NCI-H526 (cell line): Measurements from ENCODE around the gene RANBP1.

ENCODE experiments used
- DNase-seq, 2 experiments: peaks; one replicate each; lab custom pipeline; 2025; lab: John Stamatoyannopoulos, UW

Gene RANBP1

DNA sequence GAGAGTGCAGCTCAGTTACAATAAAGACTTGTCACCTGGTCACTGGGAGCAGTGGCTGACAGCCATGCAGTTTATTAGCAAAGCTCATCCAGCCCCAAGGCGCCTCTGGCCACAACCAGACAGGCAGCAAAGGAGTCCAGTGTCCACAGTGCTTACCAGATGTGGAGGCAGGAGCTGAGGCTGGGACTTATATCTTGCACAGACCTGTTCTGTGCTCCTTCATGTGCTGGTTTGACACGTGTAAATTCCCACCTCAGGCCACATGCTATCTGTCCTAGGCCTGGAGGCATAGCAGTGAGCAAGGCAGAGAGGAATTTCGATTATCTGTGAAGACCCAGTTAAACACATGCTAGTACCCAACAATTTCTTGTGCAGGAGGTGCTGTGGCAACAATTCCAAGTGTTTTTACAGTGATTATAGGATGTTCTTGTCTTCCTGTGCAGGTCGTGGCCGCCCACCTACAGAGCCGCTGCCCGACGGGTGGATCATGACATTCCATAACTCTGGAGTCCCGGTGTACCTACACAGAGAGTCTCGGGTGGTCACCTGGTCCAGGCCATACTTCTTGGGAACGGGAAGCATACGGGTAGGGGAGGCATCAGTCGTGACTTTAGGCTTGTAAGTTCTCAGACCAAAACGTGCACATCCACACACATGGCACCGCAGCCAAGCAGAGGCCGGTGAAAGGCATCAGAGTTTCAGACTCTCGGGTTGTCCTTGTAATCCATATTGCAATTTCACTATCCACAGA lies 26.5 kb upstream of the RANBP1 start:
- DNase-seq = no peak

DNA sequence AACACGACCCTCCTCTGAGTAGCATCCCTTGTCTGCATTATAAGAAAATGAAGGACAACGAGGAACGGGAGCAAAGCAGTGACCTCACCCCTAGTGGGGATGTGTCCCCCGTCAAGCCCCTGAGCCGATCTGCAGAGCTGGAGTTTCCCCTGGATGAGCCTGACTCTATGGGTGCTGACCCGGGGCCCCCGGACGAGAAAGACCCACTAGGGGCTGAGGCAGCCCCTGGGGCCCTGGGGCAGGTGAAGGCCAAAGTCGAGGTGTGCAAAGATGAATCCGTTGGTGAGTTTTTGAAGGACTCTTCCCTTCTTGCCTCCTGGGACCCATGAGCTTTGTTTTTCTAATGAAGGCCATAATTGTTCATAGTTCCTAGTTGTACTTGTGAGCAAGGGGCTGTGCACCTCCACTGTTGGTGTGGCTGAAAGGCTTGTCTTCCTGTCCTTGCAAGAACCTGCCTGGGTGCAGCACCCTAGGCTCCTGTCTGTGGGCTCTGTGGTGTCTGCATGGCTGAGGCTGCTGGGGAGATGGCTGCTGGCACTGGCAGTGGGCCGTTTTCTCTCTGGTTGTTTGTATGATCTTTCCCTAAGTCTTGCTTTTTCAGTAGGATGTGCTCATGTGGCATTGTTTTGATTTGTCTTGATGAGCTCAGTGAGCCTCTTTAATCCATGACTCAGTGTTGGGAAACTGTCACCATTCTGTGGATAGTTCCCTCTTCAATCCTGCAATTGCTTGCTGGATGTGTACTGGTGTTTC lies 25.8 kb upstream of the RANBP1 start:
- DNase-seq = no peak

DNA sequence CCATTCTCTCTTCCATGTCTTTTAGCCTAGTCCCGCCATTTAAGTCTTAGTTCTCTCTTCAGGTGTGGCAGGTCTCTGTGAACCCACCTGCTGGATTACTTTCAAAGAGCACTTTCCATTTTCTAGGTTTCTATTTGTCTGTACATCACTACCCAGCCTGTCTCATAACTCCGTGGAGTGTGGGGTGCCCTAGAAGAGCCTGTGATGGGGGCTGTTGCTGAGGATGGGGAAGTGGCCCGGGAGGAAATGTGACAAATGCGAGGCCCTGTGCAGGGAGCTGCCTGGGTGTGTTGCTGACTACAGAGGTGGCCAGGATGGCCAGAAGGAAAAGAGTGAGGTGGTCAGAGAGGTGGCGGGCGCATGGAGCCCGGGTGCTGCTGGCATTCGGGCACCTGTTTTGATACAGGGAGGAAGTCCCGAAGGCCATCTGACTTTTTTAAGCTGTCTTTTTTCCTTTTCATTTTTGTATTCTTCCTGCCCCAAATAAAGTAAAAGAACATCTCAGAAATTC lies 25.1 kb upstream of the RANBP1 start:
- DNase-seq = no peak

DNA sequence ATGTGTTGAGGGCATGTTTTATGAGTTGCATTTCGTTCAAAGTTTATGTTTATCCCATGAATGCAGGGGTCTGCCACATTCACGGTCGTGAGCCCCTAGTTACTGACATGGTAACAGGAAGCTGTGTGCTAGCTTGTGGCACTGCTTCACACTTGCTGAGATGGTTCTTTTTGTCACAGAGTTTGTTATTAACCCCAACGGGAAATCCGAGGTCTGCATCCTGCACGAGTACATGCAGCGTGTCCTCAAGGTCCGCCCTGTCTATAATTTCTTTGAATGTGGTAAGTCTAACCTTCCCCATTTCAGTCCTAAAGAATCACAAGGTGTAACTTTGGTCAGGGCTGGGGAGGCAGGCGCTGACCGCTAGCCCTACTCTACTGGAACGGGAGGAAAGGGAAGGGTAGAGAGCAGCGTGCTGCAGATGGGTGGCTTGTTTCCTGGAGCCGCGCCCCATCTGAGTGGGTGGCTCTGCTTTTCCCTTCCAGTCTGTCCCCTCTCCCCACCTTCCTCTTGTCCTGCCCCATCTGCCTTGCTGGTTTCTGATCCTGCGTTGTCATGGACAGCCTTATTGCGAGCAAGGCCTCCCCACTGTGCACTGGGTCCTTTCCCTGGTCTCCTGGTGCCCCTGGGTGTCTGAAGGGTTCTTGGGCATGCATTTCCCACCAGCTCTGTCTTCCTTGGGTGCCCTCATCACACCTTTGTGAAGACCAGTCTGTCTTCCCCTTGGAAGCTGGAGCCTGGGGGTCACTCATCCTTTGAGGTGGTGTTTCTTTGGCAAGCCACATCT lies 24.0 kb upstream of the RANBP1 start:
- no peak for DNase-seq

DNA sequence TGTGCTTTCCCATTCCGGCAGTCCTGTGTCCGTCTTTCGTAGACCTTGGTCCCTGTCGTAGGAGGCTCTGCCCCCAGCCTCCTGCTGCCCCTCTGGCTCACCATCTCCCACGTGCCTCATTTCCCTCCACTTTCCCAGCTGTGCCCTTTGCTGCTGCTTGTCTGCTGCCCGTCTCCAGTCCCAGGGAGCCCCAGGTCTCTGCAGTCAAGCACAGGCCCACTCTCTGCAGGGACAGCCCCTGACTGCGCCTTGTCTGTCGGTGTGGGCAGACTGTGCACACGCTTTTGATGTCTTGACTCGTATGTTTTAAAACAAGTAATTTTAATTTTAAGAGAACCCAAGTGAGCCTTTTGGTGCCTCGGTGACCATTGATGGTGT lies 23.4 kb upstream of the RANBP1 start:
- DNase-seq = no peak

DNA sequence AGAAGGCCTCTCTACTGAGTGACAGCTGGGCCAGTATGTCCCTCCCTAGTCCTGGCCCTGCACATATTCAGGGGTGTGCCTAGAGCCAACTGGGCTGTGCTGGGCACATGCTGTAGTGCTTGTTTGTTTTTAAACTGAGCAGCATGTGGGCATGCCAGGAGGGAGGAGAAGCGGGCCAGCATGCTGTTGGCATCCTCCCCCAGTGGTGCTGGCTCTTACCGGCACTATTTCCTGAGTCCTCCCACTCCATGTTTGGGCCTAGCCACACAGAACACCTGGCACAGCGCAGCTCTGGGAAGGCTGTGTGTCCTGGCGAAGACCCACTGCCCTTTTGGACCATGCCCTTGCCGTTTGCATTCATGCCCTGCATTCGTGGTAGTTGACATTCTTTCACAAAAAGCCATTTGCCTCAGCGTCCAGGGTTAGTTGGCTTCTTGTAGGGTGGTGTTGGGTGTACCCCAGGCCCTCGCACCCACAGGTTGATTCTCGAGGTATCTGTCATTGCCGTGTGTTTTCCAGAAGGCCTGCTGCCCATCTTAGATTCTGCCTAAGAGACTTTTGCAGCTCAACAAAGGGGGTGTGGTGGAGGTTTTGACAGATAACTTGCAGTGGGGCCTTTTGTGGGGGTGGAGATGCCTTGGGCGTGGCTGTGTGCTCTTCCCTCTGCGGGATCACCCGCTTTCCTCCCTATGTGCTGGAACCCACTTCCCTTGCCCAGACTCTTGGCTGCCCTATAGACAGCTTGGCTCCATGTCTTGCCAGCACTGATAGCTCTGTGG lies 22.3 kb upstream of the RANBP1 start:
- no peak for DNase-seq

DNA sequence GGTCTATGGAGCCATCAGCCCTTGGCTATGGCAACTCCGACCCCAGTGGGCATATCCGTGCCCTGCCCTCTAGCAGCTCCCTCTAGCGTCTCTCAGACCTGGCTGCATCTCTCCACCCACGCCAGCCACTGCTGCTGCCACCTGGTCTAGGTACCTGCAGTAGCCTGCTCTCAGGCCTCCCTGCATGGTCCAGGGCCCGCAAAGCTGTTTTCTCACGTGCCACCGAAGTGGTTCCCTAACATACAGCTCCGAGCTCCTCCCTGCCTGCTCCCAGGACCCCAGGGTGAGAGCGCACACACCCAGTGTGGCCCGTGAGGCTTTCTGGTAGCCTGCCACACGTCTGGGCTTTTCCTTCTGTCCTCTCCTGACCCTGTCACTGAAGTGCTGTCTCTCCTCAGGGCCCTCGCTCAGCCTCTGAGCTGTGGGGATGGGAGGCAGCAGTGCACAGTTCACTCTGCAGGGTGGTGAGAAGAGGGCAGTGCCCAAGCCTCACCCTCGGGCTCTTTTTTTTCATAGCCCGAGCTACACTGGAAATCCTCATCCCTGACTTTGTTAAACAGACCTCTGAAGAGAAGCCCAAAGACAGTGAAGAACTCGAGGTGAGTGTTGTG lies 21.6 kb upstream of the RANBP1 start:
- DNase-seq = no peak

DNA sequence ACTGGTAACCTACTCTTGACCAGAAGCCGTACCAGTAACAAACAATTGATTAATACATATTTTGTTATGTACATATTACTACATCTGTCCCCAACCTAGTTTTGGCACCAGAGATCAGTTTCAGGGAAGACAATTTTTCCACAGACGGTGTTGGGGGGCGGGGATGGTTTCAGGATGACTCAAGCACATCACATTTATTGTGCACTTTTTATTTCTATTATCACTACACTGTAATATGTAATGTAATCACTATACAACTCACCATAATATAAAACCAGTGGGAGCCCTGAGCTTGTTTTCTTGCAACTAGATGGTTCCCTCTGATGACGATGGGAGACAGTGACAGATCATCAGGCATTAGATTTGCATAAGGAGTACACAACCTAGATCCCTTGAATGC lies 20.4 kb upstream of the RANBP1 start:
- no peak for DNase-seq

DNA sequence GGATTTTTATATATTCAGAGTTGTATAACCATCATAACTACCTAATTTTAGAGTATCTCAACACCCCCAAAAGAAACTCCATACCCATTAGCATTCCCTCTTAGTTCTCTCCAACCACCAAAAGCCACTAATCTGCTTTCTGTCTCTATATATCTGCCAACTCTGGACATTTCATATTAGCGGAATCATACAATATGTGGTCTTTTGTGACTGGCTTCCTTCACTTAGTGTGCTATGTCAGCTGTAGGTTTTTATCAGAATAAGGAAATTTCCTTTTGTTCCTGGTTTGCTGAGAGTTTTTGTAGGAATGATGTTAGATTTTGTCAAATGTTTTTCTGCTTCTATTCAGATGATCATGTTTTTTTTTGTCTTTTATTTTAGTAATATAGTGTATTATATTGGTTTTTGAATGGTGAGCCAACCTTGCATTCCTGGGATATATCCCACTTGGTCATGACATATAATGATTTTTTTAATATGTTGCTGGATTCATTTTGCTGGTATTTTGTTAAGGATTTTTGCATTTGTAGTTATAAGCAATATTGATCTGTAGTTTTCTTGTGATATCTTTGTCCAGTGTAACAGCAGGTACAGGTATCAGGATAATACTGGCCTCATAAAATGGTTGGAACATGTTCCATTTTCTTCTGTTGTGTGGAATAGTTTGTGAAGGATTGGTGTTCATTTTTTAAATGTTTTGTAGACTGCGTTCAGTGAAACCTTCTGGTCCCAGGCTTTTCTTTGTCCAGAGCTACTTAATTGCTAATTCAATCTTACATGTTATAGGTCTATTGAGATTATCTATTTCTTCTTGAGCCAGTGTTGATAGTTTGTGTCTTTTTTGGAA lies 19.1 kb upstream of the RANBP1 start:
- DNase-seq = no peak

DNA sequence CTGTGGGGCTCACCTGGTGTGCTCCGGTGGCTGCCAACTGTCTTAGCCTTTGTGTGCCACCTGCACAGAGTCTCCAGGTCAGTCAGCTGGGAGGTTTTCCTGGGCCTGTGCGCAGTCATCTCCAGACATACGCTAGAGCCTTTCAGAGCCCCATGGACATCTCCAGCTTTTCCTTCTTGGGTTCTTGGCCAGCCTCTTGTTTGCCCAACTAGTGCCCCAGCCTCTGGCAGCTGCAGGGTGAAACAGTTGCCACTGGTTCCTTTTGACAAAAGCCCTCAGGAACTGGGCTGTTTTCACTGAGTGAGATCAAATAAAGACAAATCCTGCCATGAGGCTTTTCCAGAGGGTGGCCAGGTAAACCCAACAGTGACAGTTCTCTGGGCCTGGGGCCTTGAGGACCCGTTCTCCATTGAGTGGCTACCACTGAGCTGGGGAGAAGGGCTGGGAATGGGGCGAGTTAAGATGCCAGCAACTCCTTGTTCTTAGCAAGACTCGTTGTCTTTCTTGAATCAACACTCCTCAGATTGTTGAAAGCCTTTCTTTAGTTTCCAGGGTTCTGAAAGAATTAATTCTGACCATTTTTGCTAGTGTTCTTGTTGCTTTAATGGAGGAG lies 16.7 kb upstream of the RANBP1 start:
- DNase-seq = no peak

DNA sequence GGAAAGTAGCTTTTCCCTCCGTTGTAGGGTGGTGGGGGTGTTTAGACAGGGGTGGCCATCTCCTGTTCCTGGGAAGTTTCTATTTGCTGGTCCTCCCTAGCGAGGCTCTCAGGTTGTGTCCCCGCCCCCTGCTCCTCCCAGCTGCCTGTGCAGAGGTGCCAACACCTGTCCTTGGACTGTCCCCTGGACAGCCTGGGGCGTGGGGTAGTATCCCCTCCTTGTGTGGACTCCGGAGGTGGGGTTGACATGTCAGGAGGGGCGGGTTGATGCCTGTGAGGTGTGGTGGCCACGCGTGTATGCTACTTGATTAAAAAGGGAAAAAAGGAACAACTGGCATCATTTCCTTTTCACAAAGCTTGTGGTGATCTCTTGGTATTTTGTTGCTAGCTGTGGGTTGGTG lies 14.3 kb upstream of the RANBP1 start:
- no peak for DNase-seq

DNA sequence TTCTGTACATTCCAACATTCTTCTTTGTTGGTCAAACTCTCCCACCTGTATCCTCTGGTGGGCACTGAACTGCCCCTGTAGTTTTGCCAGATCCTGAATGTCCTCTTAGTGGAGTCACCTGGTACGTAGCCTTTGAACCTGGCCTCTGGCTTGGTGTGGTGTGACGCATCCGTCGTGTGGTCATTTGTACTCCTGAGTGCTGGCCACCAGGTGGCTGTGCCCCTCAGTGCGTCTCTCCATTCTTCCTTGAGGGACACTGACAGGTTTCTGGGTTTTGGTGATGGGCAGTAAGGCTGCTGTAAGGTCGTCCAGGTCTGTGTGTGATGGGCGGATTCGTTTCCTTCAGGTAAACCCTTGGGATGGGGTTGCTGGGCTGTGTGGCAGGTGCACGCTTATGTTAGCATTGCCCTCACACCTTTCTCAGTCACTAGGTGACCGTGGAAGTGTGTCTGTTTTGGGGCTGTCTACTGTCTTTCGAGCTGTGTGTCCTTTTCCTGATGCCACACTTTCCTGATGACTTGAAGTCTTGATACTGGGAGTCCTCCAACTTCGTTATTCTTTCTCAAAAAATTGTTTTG lies 13.6 kb upstream of the RANBP1 start:
- DNase-seq = no peak

DNA sequence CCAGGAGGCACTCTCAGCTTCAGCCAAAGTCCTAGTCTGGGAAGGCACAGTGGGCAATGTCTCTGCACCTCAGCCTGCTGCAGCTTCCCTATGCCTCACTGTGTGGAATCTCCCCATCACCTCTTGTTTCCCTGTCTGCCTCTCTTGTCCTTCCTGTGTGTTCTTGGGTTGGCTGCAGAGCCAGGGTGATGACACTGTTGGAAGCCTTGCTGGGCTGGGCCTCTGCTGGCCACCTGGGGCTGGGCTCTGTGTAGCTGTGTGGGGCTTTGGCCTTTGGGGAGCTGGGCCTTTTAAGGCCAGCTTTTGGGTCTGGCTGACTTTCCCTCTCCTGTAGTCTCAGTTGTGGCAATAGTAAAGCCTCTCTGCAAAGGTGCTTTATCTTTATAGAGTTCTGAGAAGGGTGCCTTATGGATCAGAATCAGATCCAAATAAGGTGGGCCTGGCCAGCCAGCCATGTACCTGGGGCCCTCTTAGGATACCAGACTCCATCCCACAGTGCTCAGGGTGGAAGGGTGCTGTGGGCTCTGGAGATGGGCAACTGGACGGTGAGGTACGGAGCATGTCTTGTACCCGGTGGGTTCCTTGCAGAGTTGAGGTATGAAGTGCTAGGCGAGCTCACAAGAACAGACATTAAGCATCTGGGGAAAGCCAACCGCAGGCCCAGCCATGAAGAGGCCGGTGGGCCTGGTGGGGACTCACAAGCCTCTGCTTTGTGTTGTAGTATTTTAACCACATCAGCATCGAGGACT lies 10.3 kb upstream of the RANBP1 start:
- no peak for DNase-seq

DNA sequence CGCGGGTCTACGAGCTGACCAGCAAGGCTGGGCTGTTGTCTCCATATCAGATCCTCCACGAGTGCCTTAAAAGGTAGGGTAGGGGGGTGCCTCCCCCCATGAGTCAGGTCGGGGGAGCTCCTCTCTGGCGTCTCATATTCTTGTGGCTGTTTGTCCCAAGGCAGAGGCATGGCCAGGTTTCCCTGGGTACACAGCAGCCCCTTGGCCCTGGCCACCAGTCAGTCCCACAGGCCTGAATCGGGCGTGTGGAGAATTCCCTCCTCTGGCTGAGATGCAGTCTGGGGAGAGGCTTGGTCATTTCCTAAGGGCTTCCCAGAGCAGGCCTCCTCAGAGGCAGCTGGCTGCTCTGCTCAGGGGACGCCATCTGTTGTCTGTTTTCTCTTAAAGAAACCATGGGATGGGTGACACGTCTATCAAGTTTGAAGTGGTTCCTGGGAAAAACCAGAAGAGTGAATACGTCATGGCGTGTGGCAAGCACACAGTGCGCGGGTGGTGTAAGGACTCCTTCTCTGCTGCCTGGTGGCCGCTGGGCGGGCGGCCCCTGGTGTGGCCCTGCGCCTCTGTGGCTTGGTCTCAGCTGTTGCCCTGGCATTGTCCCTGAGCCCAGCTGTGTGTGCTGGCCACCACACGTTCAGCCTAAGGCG lies 9.6 kb upstream of the RANBP1 start:
- no peak for DNase-seq

DNA sequence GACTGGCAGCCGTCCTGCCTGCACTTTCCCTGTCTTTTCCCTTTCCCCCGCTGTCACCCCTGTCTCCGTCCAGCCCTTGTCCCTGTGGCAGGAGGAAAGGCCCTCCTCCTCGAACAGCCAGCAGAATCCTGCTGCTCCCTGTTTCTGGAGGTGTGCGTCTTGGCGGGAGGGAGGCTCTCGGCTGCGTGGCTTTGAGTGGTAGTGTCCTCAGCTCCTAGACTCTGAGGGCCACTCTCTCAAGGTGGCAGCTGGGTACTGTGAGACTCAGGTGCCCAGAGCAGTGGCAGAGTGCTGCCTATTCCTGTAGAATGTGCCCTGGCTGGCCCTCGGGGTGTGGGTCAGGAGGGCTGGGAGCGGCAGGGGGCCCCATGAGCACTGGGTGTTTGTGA lies 9.1 kb upstream of the RANBP1 start:
- DNase-seq = no peak

DNA sequence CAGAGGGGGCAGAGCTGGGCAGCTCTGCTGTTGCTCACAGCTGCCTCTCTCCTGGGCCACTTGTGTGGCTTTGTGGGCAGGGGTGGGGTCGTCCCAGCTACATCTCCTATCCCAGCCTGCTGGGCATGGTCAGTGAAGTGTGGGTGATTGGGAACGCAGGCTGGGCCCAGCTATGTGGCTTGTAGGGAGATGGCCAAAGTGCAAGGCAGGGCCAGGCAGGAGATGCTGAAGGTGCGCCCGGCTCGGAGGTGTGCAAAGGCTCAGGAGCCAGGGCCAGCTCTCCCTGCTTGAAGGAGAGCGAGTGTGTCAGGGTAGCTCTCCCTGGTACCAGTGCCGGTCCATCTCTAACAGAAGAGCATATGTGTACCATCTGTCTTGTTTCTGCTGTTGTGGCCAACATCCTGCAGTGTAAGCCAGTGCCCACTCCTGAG lies 8.4 kb upstream of the RANBP1 start:
- DNase-seq = no peak

DNA sequence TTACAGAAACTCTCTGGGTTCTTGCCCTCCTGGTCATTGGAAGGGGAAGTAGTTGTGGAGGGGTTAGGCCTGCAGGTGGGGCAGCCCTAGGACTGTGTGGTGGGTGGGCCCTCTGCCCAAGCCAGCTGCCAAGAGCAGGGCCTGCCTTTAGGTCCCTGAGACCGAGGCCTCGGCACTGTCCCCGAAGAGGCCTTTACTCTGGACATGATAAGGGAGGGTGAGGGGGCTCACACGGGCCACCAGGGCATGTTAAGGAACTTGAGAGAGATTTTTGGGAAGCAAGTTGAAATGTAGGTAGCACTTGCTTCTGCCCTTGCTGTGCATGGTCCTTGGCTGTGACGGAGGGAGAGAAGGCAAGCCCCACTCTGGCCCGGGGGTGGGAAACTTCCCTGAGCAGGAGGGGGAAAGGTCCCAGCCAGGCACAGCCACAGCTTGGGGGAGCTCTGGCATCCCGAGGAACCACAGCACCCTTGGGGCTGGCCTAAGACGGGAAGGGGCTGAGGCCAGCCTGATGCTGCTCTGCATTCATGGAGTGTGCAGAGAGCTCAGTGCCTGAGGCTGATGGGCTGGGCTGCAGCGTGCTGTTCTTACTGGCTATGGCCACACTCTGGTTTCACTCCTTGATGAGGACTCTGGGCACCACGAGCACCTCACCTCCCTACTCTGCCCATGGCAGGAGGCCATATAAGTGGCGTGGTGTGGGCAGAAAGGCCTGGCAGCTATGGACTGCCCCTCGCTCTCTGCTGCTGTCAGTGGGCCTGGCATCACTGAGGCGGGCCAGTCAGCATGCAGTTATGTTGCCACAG lies 7.8 kb upstream of the RANBP1 start:
- DNase-seq = no peak
